K562 (cell line): ENCODE measurements around the gene PBXIP1. TPM values are rescaled to one million over a fixed set of nuclear protein-coding genes. Genes with fewer than 3 reads are reported as not detected.

ENCODE experiments used
- ATAC-seq: fragments of 200-7000 bp; cut with Tn5 transposase; 3 replicates; pipeline ENCODE4 v1.9.1; 2020; ENCODE audit warnings: moderate library complexity
- BruUV-seq: library from RNA; stranded (reverse); fragments of 400-500 nt; replicated peaks from 2 replicates; lab custom pipeline; 2021; lab: Mats Ljungman, UMichigan
- CTCF ChIA-PET: fragments of 300-600 bp; formaldehyde crosslinking; extraction: SDS; loops from one replicate; lab custom pipeline; 2021; ENCODE audit warnings: low intra/inter-chr PET ratio; lab: Yijun Ruan, JAX
- POLR2A ChIA-PET: fragments of 300-600, 350-650 bp; sonication (Branson Sonifier 250); formaldehyde crosslinking; extraction: SDS; loops from one replicate; lab custom pipeline; 2021; ENCODE audit warnings: antibody characterized with exemption, inconsistent platforms; lab: Yijun Ruan, JAX
- DNase-seq, 4 experiments: peaks; one replicate each; pipeline versions ENCODE4 v3.0.0 to v3.0.0-alpha.2; 2011 to 2018; ENCODE audit warnings: low spot score in 3 of 4, mixed read lengths in 3 of 4; ENCODE audit errors: extremely low read depth in 1 of 4
- FAIRE-seq: peaks from 2 replicates; lab custom pipeline; 2011; peaks lifted over from hg19 to GRCh38; lab: Jason Lieb, UNC
- H2AFZ ChIP-seq: 2 replicates; pipeline ENCODE4 v1.6.0; 2011; ENCODE audit warnings: low read depth, low read length, control low read depth, inconsistent platforms
- H3K27ac ChIP-seq: fragments of 200-600 bp; 3 replicates; pipeline ENCODE4 v1.8.0; 2011; ENCODE audit warnings: low read depth, mild to moderate bottlenecking, control low read depth, inconsistent platforms, low read length, moderate library complexity, mixed read lengths; ENCODE audit errors: extremely low read depth
- H3K27me3 ChIP-seq, 2 experiments: fragments of 300-600 bp in 1 of 2; 2 replicates in 1 of 2; 3 replicates in 1 of 2; pipeline versions ENCODE4 v1.6.0 to v1.8.0; 2011; ENCODE audit warnings: inconsistent platforms in 2 of 2, low read length in 2 of 2, mild to moderate bottlenecking in 1 of 2, mixed read lengths in 1 of 2, moderate library complexity in 1 of 2; ENCODE audit not compliant: control insufficient read depth in 2 of 2, insufficient read depth in 2 of 2
- H3K36me3 ChIP-seq: fragments of 300-600 bp; 3 replicates; pipeline ENCODE4 v1.8.0; 2011; ENCODE audit warnings: mild to moderate bottlenecking, low read length, inconsistent platforms; ENCODE audit not compliant: control insufficient read depth, insufficient read depth
- H3K4me1 ChIP-seq, 2 experiments: fragments of 200-600 bp in 1 of 2; replicated peaks in 1 of 2; 2 replicates in 1 of 2; 3 replicates in 1 of 2; pipeline versions ENCODE4 v1.5.1 to v1.8.0; 2011; ENCODE audit warnings: inconsistent platforms in 2 of 2, low read length in 2 of 2, mild to moderate bottlenecking in 1 of 2, mixed read lengths in 1 of 2, moderate library complexity in 1 of 2; ENCODE audit not compliant: control insufficient read depth in 2 of 2, insufficient read depth in 2 of 2
- H3K4me2 ChIP-seq: 2 replicates; pipeline ENCODE4 v1.6.1; 2011; ENCODE audit warnings: low read length, control low read depth, inconsistent platforms, mixed read lengths; ENCODE audit not compliant: insufficient read depth
- H3K4me3 ChIP-seq: fragments of 200-600 bp; sonication (generic), shearing (Covaris generic); 2 replicates; pipeline ENCODE4 v1.5.1; 2016; ENCODE audit warnings: control low read depth, inconsistent platforms
- H3K79me2 ChIP-seq: fragments of 200-600 bp; 3 replicates; pipeline ENCODE4 v1.8.0; 2011; ENCODE audit warnings: low read length, inconsistent platforms; ENCODE audit not compliant: control insufficient read depth, insufficient read depth
- H3K9ac ChIP-seq, 2 experiments: 2 replicates each; pipeline versions ENCODE4 v1.6.0 to v1.6.1; 2011; ENCODE audit warnings: low read depth in 2 of 2, low read length in 2 of 2, control low read depth in 1 of 2, inconsistent platforms in 1 of 2, mild to moderate bottlenecking in 1 of 2, mixed read lengths in 1 of 2; ENCODE audit not compliant: insufficient read depth in 1 of 2
- H3K9me1 ChIP-seq: one replicate; pipeline ENCODE4 v1.6.0; 2011; ENCODE audit warnings: inconsistent platforms, mild to moderate bottlenecking, low read length, moderate library complexity; ENCODE audit not compliant: control insufficient read depth, insufficient read depth
- H3K9me3 ChIP-seq: replicated peaks from 2 replicates; pipeline ENCODE4 v1.5.1; 2011; ENCODE audit warnings: low read depth, low read length, inconsistent platforms; ENCODE audit not compliant: control insufficient read depth, insufficient read depth
- H4K20me1 ChIP-seq: replicated peaks from 2 replicates; pipeline ENCODE4 v1.6.1; 2011; ENCODE audit warnings: low read length, inconsistent platforms, mixed read lengths; ENCODE audit not compliant: control insufficient read depth, insufficient read depth
- CCAR2 ChIP-seq: fragments of 200-400 bp; formaldehyde crosslinking; IDR thresholded peaks from 2 replicates; pipeline ENCODE4 v1.6.1; 2017; ENCODE audit warnings: mild to moderate bottlenecking, low read depth, low read length
- EWSR1 ChIP-seq: fragments of 450-650 bp; IDR thresholded peaks from 2 replicates; pipeline ENCODE4 v1.6.1; 2018; ENCODE audit warnings: borderline replicate concordance, mild to moderate bottlenecking, low read depth, moderate library complexity; ENCODE audit not compliant: partially characterized antibody
- HES1 ChIP-seq: fragments of 450-650 bp; IDR thresholded peaks from 2 replicates; pipeline ENCODE4 v1.6.1; 2016; ENCODE audit warnings: low read depth, mild to moderate bottlenecking, moderate library complexity
- MCM7 ChIP-seq, 2 experiments: fragments of 450-650 bp; IDR thresholded peaks; 2 replicates each; pipeline ENCODE4 v1.6.1; 2016 to 2018
- PATZ1 ChIP-seq: fragments of 250-450 bp; sonication (Bioruptor Pico); IDR thresholded peaks from 2 replicates; pipeline ENCODE4 v1.5.0; 2020; ENCODE audit warnings: mild to moderate bottlenecking, borderline replicate concordance
- POLR3A ChIP-seq: IDR thresholded peaks from 2 replicates; pipeline ENCODE4 v1.6.1; 2011; ENCODE audit warnings: borderline replicate concordance, mild to moderate bottlenecking, moderate library complexity; ENCODE audit not compliant: insufficient read length, insufficient read depth; ENCODE audit errors: extremely low read depth
- ZBTB7A ChIP-seq: IDR thresholded peaks from 2 replicates; pipeline ENCODE4 v1.6.1; 2011; ENCODE audit warnings: low read depth, mild to moderate bottlenecking, low read length, moderate library complexity, borderline replicate concordance; ENCODE audit not compliant: control insufficient read depth
- ZSCAN29 ChIP-seq: fragments of 450-650 bp; IDR thresholded peaks from 2 replicates; pipeline ENCODE4 v1.6.1; 2017
- WGBS: fragments of 100-300 bp; shearing (Covaris generic); methylation state at CpG from one replicate; pipeline ENCODE4 v1.1.6; 2016; ENCODE audit warnings: low coverage, mixed read lengths; ENCODE audit not compliant: insufficient coverage; ENCODE audit errors: missing lambda C conversion rate; 5-methylcytosine and 5-hydroxymethylcytosine counted together
- in situ Hi-C: fragments of 300-500 bp; cut with MboI; formaldehyde crosslinking; loops from 4 replicates; pipeline ENCODE4 v1.15.0; 2018; ENCODE audit warnings: inconsistent platforms, mixed read lengths
- intact Hi-C: fragments of 100-400 bp; cut with micrococcal nuclease; formaldehyde crosslinking; loops from 2 replicates; pipeline ENCODE4 v1.14.2; 2022
- polyA plus RNA-seq, 8 experiments: library from polyadenylated mRNA; depleted of rRNA in 4 of 8; stranded (reverse) in 5 of 8; unstranded in 3 of 8; fragments of >200 nt; fragmentation: Nextera tagmentation in 2 of 8; fragmentation: Illumina TruSeq in 1 of 8; extraction: Ambion mirVana in 2 of 8; extraction: Trizol in 1 of 8; gene quantifications; 2 replicates each; pipeline versions ENCODE4 v1.2.1 to v1.2.3, GENCODE V29; 2011 to 2014; ENCODE audit warnings: inconsistent platforms in 1 of 8, missing spikeins in 1 of 8
- total RNA-seq, 7 experiments: library from RNA; depleted of rRNA in 6 of 7; stranded (reverse); fragments of >200 nt in 6 of 7; fragmentation: Illumina TruSeq in 2 of 7; extraction: Trizol in 2 of 7; gene quantifications; 2 replicates each; pipeline versions ENCODE4 v1.2.1 to v1.2.3, GENCODE V29; 2011 to 2021; ENCODE audit warnings: low replicate concordance in 1 of 7

The PBXIP1 gene
- total and polyA plus RNA-seq, 9 of the 15 experiments (the other 6 are each of a cell fraction or from before 2014, with no cell fraction given), result 0.13 to 8.3 (median 5.8) TPM

- no peak for TF ChIP-seq PATZ1
- TF ChIP-seq ZSCAN29, result no peak
These were observed 33.4 kb upstream of the PBXIP1 start (continued) for GRCh38 chr1:154989195-154989860.

- no peaks in the 10 kb centered on the region; the same call in 1 of the 2 replicates for H4K20me1 ChIP-seq
- H3K9me3 ChIP-seq, result no peaks in the 10 kb centered on the region
- H3K9me1 ChIP-seq, result peaks cover 6% of the 10 kb centered on the region
- H3K9ac ChIP-seq, result peak overlapping the region in 1 of 2 experiments; percentile 83; a peak in 2 of 4 replicates
- intact Hi-C loops (no loop called here), in situ Hi-C loops (no loop called here)
- WGBS, result 90% methylated on average over 15 of the region's 17 CpGs
- H3K36me3 ChIP-seq, result peaks cover 57% of the 10 kb centered on the region
- H3K4me1 ChIP-seq, result peaks cover 10 to 37% of the 10 kb centered on the region in 2 experiments
- no peak overlapping the region; the same call in 2 of the 3 replicates for H3K27ac ChIP-seq
- FAIRE-seq (no peak), DNase-seq (peak in 1 of 4 experiments; percentile 57), ATAC-seq (no peak)
- no peak overlapping the region for H2AFZ ChIP-seq
- peaks cover 60% of the 10 kb centered on the region for H3K79me2 ChIP-seq
- no peak overlapping the region for H3K4me3 ChIP-seq
- ChIA-PET CTCF (no interaction called here), POLR2A (interaction anchor here (0.6 to 2.8 kb wide), 5 partner anchors 11 to 22 kb away, joined by 3 to 21 read pairs (median 4); partner anchors contain the start of gene CKS1B)
- no peak overlapping the region for H3K4me2 ChIP-seq
- no peaks in the 10 kb centered on the region for H3K27me3 ChIP-seq
- BruUV-seq, result no TSS peak
- TF ChIP-seq MCM7 (IDR thresholded peaks at IDR 0.05) (no peak), CCAR2 (no peak), HES1 (no peak), EWSR1 (no peak), ZBTB7A (no peak), POLR3A (no peak)
These were observed 32.4 kb upstream of the PBXIP1 start for GRCh38 chr1:154988058-154988954.
